Measurements from ENCODE around the gene MC3R.

Gene MC3R

GRCh38 chr20:56278196-56278595 lies 29.7 kb downstream of the MC3R start:
- H3K27me3 Mint-ChIP-seq: peaks cover 3 to 8% of the 10 kb centered on the region in 2 donors
- ATAC-seq (replicated peaks) (no peak), DNase-seq (no peak)
- peaks cover 4 to 8% of the 10 kb centered on the region in 2 donors for H3K9me3 Mint-ChIP-seq
- no peak overlapping the region for H3K27ac Mint-ChIP-seq
- no peaks in the 10 kb centered on the region for H3K4me1 Mint-ChIP-seq
- no peaks in the 10 kb centered on the region for H3K36me3 Mint-ChIP-seq
- no peak overlapping the region for H3K4me3 Mint-ChIP-seq

- Mint-ChIP-seq H3K4me1 (no peaks in the 10 kb centered on the region), H3K36me3 (no peaks in the 10 kb centered on the region), H3K9me3 (peaks cover 4% of the 10 kb centered on the region in 2 donors), H3K27me3 (peaks cover 0 to 2% of the 10 kb centered on the region in 2 donors), H3K27ac (no peak overlapping the region), H3K4me3 (no peak overlapping the region)
- no peak for ATAC-seq (replicated peaks)
- no peak for DNase-seq
Measured at GRCh38 chr20:56285496-56285895, 37.0 kb downstream of the MC3R start.

- no peaks in the 10 kb centered on the region for H3K36me3 Mint-ChIP-seq
- no peak overlapping the region for H3K4me3 Mint-ChIP-seq
- H3K27me3 Mint-ChIP-seq: peaks cover 5% of the 10 kb centered on the region in 2 donors
Measured at GRCh38 chr20:56289652-56290051, 41.1 kb downstream of the MC3R start.

GRCh38 chr20:56299362-56299761 lies 50.8 kb downstream of the MC3R start:
- Mint-ChIP-seq H3K4me1 (no peaks in the 10 kb centered on the region), H3K4me3 (no peak overlapping the region), H3K27me3 (peaks cover 5 to 29% of the 10 kb centered on the region in 2 donors), H3K27ac (no peak overlapping the region), H3K9me3 (peaks cover 0 to 4% of the 10 kb centered on the region in 2 donors), H3K36me3 (no peaks in the 10 kb centered on the region)
- DNase-seq (no peak), ATAC-seq (replicated peaks) (no peak)

More at GRCh38 chr20:56289652-56290051, 41.1 kb downstream of the MC3R start:
- ATAC-seq (replicated peaks) (no peak), DNase-seq (no peak)
- Mint-ChIP-seq H3K4me1 (no peaks in the 10 kb centered on the region), H3K9me3 (no peaks in the 10 kb centered on the region), H3K27ac (no peak overlapping the region)
